GM12874 (cell line): ENCODE results near the gene STKLD1.
A peak's percentile ranks its signal among the peaks of the same experiment; 100 is the strongest.

Experiments used
- CTCF ChIP-seq: IDR thresholded peaks from 2 replicates; pipeline ENCODE4 v1.5.1; 2011; ENCODE audit warnings: low read depth, mild to moderate bottlenecking, control low read depth, low read length, moderate library complexity; ENCODE audit not compliant: insufficient read depth

Gene STKLD1

GRCh38 chr9:133417541-133418461 is 41.6 kb downstream of the STKLD1 start, which contains the start of gene REXO4:
Gene REXO4, minus strand, starts transcription at chr9:133418010. Its CDS starts 166 bp downstream, at chr9:133417844.
- no peak for TF ChIP-seq CTCF

GRCh38 chr9:133419005-133419404 is 42.8 kb downstream of the STKLD1 start:
- no peak for TF ChIP-seq CTCF

- no peak for TF ChIP-seq CTCF
These were observed 44.2 kb downstream of the STKLD1 start for GRCh38 chr9:133420392-133420827.

GRCh38 chr9:133421615-133422542 is 45.7 kb downstream of the STKLD1 start, which contains the start of gene ADAMTS13:
Gene ADAMTS13, plus strand, starts transcription at chr9:133422367. Its CDS starts 77 bp downstream, at chr9:133422444.
- TF ChIP-seq CTCF, result peak; percentile 54; the same call in 1 of the 2 replicates

- TF ChIP-seq CTCF, result no peak
These were observed 47.0 kb downstream of the STKLD1 start for GRCh38 chr9:133423216-133423615.

- no peak for TF ChIP-seq CTCF
These were observed 48.0 kb downstream of the STKLD1 start for GRCh38 chr9:133424187-133424586.
